CD14-positive monocyte (primary cell): ENCODE measurements around the gene SLC46A2. TPM values are rescaled to one million over a fixed set of nuclear protein-coding genes. Genes with fewer than 3 reads are reported as not detected.
A peak's percentile ranks its signal among the peaks of the same experiment; 100 is the strongest.

Experiments used
- DNase-seq, 3 donors: peaks; one replicate each; pipeline ENCODE4 v3.0.0-alpha.2; 2011 to 2022
- H2AFZ ChIP-seq: 2 replicates; pipeline ENCODE4 v1.6.0; 2012; ENCODE audit warnings: mild to moderate bottlenecking, low read depth, low read length, inconsistent platforms; ENCODE audit not compliant: insufficient read depth, poor library complexity, severe bottlenecking
- H3K27ac ChIP-seq, 2 donors: 1 replicate in 1 of 2; 2 replicates in 1 of 2; pipeline ENCODE4 v1.5.1; 2012 to 2013; ENCODE audit warnings: low read length in 2 of 2, control low read depth in 1 of 2, inconsistent platforms in 1 of 2, low read depth in 1 of 2, mild to moderate bottlenecking in 1 of 2
- H3K27me3 ChIP-seq, 2 donors: one replicate each; pipeline versions ENCODE4 v1.6.0 to v1.6.1; 2011 to 2013; ENCODE audit warnings: low read length in 2 of 2; ENCODE audit not compliant: control insufficient read depth in 2 of 2, insufficient read depth in 2 of 2
- H3K36me3 ChIP-seq, 2 donors: replicated peaks in 1 of 2; 1 replicate in 1 of 2; 2 replicates in 1 of 2; pipeline versions ENCODE4 v1.5.1 to v1.6.1; 2012 to 2013; ENCODE audit warnings: low read length in 2 of 2, control low read depth in 1 of 2, inconsistent platforms in 1 of 2, mild to moderate bottlenecking in 1 of 2; ENCODE audit not compliant: insufficient read depth in 2 of 2, control insufficient read depth in 1 of 2
- H3K4me1 ChIP-seq, 2 donors: 1 replicate in 1 of 2; 2 replicates in 1 of 2; pipeline versions ENCODE4 v1.5.1 to v1.6.1; 2012 to 2013; ENCODE audit warnings: low read length in 2 of 2, control low read depth in 1 of 2, inconsistent platforms in 1 of 2, mild to moderate bottlenecking in 1 of 2, moderate library complexity in 1 of 2; ENCODE audit not compliant: insufficient read depth in 2 of 2, control insufficient read depth in 1 of 2
- H3K4me2 ChIP-seq: replicated peaks from 2 replicates; pipeline ENCODE3; 2012; ENCODE audit warnings: low read length, moderate library complexity, mild to moderate bottlenecking; ENCODE audit not compliant: poor library complexity, severe bottlenecking; ENCODE audit errors: extremely low read depth
- H3K4me3 ChIP-seq, 3 experiments: fragments of 200-600 bp in 1 of 3; sonication (generic) in 1 of 3; replicated peaks in 1 of 3; 1 replicate in 2 of 3; 2 replicates in 1 of 3; pipeline ENCODE4 v1.5.1; 2011 to 2013; ENCODE audit warnings: low read length in 3 of 3, mild to moderate bottlenecking in 3 of 3, control low read depth in 2 of 3, low read depth in 2 of 3, inconsistent platforms in 1 of 3, moderate library complexity in 1 of 3
- H3K79me2 ChIP-seq: 2 replicates; pipeline ENCODE4 v1.6.0; 2012; ENCODE audit warnings: mild to moderate bottlenecking, control low read depth, inconsistent platforms, low read length, moderate library complexity; ENCODE audit not compliant: insufficient read depth
- H3K9ac ChIP-seq: 2 replicates; pipeline ENCODE4 v1.6.0; 2017; ENCODE audit warnings: low read length, mild to moderate bottlenecking; ENCODE audit not compliant: insufficient read depth, poor library complexity, severe bottlenecking
- H3K9me3 ChIP-seq, 2 donors: replicated peaks in 1 of 2; 1 replicate in 1 of 2; 2 replicates in 1 of 2; pipeline versions ENCODE4 v1.5.1 to v1.6.1; 2012 to 2013; ENCODE audit warnings: low read length in 2 of 2, control low read depth in 1 of 2; ENCODE audit not compliant: control insufficient read depth in 1 of 2, insufficient read depth in 1 of 2
- H4K20me1 ChIP-seq: 2 replicates; pipeline ENCODE4 v1.6.0; 2012; ENCODE audit warnings: mild to moderate bottlenecking, low read length, control low read depth, moderate library complexity; ENCODE audit not compliant: insufficient read depth
- H3K27ac Mint-ChIP-seq, 7 donors: one replicate each; pipeline ENCODE4 v1.8.0; 2020; ENCODE audit warnings: mild to moderate bottlenecking in 7 of 7, mixed read lengths in 7 of 7, moderate library complexity in 6 of 7, inconsistent platforms in 2 of 7
- H3K27me3 Mint-ChIP-seq, 3 donors: one replicate each; pipeline ENCODE4 v1.8.0; 2021 to 2022; ENCODE audit warnings: low read depth in 3 of 3, mild to moderate bottlenecking in 3 of 3, mixed read lengths in 3 of 3, moderate library complexity in 3 of 3, inconsistent platforms in 1 of 3
- H3K36me3 Mint-ChIP-seq, 2 donors: one replicate each; pipeline ENCODE4 v1.8.0; 2020; ENCODE audit warnings: mixed read lengths in 2 of 2, inconsistent platforms in 1 of 2, mild to moderate bottlenecking in 1 of 2
- H3K4me1 Mint-ChIP-seq: one replicate; pipeline ENCODE4 v1.8.0; 2020; ENCODE audit warnings: mild to moderate bottlenecking, mixed read lengths
- H3K4me3 Mint-ChIP-seq, 2 donors: one replicate each; pipeline ENCODE4 v1.8.0; 2020; ENCODE audit warnings: mild to moderate bottlenecking in 2 of 2, mixed read lengths in 2 of 2, moderate library complexity in 1 of 2
- H3K9me3 Mint-ChIP-seq, 7 donors: one replicate each; pipeline ENCODE4 v1.8.0; 2020 to 2022; ENCODE audit warnings: mixed read lengths in 7 of 7, mild to moderate bottlenecking in 6 of 7, moderate library complexity in 6 of 7, inconsistent platforms in 2 of 7
- CTCF ChIP-seq: fragments of 200-600 bp; IDR thresholded peaks from one replicate; pipeline ENCODE4 v1.8.0; 2022; ENCODE audit warnings: antibody characterized with exemption, mild to moderate bottlenecking
- whole genome bisulfite sequencing: methylation state at CpG from one replicate; pipeline ENCODE4 v1.1.5; 2013; ENCODE audit warnings: missing lambda C conversion rate; ENCODE audit not compliant: insufficient coverage; 5-methylcytosine and 5-hydroxymethylcytosine counted together
- intact Hi-C, 2 donors: fragments of 100-400 bp; cut with micrococcal nuclease; formaldehyde crosslinking; loops; one replicate each; pipeline versions ENCODE4 v1.15.0 to v1.15.1; 2023
- polyA plus RNA-seq, 3 donors: library from polyadenylated mRNA; depleted of rRNA in 1 of 3; unstranded in 2 of 3; stranded (reverse) in 1 of 3; fragments of 300-500 nt in 2 of 3; fragments of >200 nt in 1 of 3; fragmentation: Illumina TruSeq in 2 of 3; gene quantifications; 1 replicate in 2 of 3; 2 replicates in 1 of 3; pipeline ENCODE4 v1.2.3, GENCODE V29; 2012 to 2021

Gene SLC46A2
- polyA plus RNA-seq, 3 donors: 43.5 to 87.0 (median 45.1) TPM

- 98% methylated on average over 5 of the region's 7 CpGs for WGBS
- intact Hi-C loops: loop anchor here in 1 of 2 donors (5.0 kb wide), 1 partner anchor 32 kb away; no protein-coding TSS in a partner anchor
- H3K27ac Mint-ChIP-seq: peak overlapping the region; percentile 94 to 100 (median 99)
Observed at GRCh38 chr9:112864982-112865381, 25.7 kb downstream of the SLC46A2 start.

GRCh38 chr9:112864403-112864802 lies 26.3 kb downstream of the SLC46A2 start:
- 60% methylated on average over 2 of the region's 3 CpGs for WGBS
- Mint-ChIP-seq H3K4me1 (peaks cover 95% of the 10 kb centered on the region), H3K4me3 (no peak overlapping the region), H3K27ac (peak overlapping the region; percentile 94 to 100 (median 99)), H3K36me3 (peaks cover 20 to 46% of the 10 kb centered on the region in 2 donors), H3K27me3 (peaks cover 0 to 5% (median 2%) of the 10 kb centered on the region in 3 donors), H3K9me3 (no peaks in the 10 kb centered on the region)
- peak in 2 of 3 donors; percentile 37 to 82 for DNase-seq
- Histone ChIP-seq H3K4me1 (peaks cover 97% of the 10 kb centered on the region in 2 donors), H3K4me3 (peak overlapping the region in 1 of 3 experiments; percentile 70), H3K9ac (peak overlapping the region; percentile 7), H3K79me2 (peaks cover 50% of the 10 kb centered on the region), H2AFZ (no peak overlapping the region), H3K9me3 (no peaks in the 10 kb centered on the region), H3K27me3 (no peaks in the 10 kb centered on the region), H4K20me1 (no peaks in the 10 kb centered on the region), H3K4me2 (peak overlapping the region; percentile 81), H3K27ac (peak overlapping the region; percentile 93 to 97), H3K36me3 (peaks cover 8 to 28% of the 10 kb centered on the region in 2 donors)
- intact Hi-C loops: loop anchor here in 1 of 2 donors (5.0 kb wide), 1 partner anchor 33 kb away; no protein-coding TSS in a partner anchor
- TF ChIP-seq CTCF: no peak

More at GRCh38 chr9:112864982-112865381, 25.7 kb downstream of the SLC46A2 start:
- Histone ChIP-seq H3K9ac (no peak overlapping the region), H3K4me3 (peak overlapping the region in 1 of 3 experiments; percentile 70), H3K4me1 (peaks cover 91 to 92% of the 10 kb centered on the region in 2 donors), H3K79me2 (peaks cover 50% of the 10 kb centered on the region), H3K27me3 (no peaks in the 10 kb centered on the region), H3K4me2 (peak overlapping the region; percentile 81), H2AFZ (no peak overlapping the region), H3K9me3 (no peaks in the 10 kb centered on the region), H3K27ac (peak overlapping the region; percentile 93 to 97), H4K20me1 (no peaks in the 10 kb centered on the region), H3K36me3 (peaks cover 14 to 34% of the 10 kb centered on the region in 2 donors)
- peaks cover 0 to 5% (median 2%) of the 10 kb centered on the region in 3 donors for H3K27me3 Mint-ChIP-seq
- H3K4me1 Mint-ChIP-seq: peaks cover 89% of the 10 kb centered on the region
- no peak for DNase-seq
- H3K9me3 Mint-ChIP-seq: no peaks in the 10 kb centered on the region
- H3K4me3 Mint-ChIP-seq: no peak overlapping the region
- peaks cover 25 to 52% of the 10 kb centered on the region in 2 donors for H3K36me3 Mint-ChIP-seq
- TF ChIP-seq CTCF: no peak
